Small intestine (tissue), 7 donors: ENCODE data around the gene ADIPOR2. TPM values are rescaled to one million over a fixed set of nuclear protein-coding genes. Genes with fewer than 3 reads are reported as not detected.

ENCODE experiments used
- DNase-seq, 2 donors: peaks; one replicate each; pipeline versions ENCODE4 v3.0.0 to v3.0.0-alpha.2; 2013
- FAIRE-seq: peaks from 2 replicates; lab custom pipeline; 2012; peaks lifted over from hg19 to GRCh38; lab: Jason Lieb, UNC
- H3K27ac ChIP-seq, 3 donors: one replicate each; pipeline ENCODE4 v1.5.1; 2013; ENCODE audit warnings: low read length in 2 of 3, mild to moderate bottlenecking in 2 of 3, control low read depth in 1 of 3, inconsistent platforms in 1 of 3, low read depth in 1 of 3, moderate library complexity in 1 of 3
- H3K27me3 ChIP-seq, 3 donors: one replicate each; pipeline ENCODE4 v1.6.1; 2013; ENCODE audit warnings: low read length in 3 of 3, inconsistent platforms in 1 of 3; ENCODE audit not compliant: control insufficient read depth in 3 of 3, insufficient read depth in 3 of 3
- H3K36me3 ChIP-seq, 3 donors: one replicate each; pipeline ENCODE4 v1.6.1; 2013; ENCODE audit warnings: low read length in 3 of 3, inconsistent platforms in 1 of 3, low read depth in 1 of 3, mild to moderate bottlenecking in 1 of 3, moderate library complexity in 1 of 3; ENCODE audit not compliant: control insufficient read depth in 3 of 3, insufficient read depth in 2 of 3
- H3K4me1 ChIP-seq, 3 donors: one replicate each; pipeline ENCODE4 v1.6.1; 2013; ENCODE audit warnings: low read length in 2 of 3, inconsistent platforms in 1 of 3, low read depth in 1 of 3, mild to moderate bottlenecking in 1 of 3, moderate library complexity in 1 of 3; ENCODE audit not compliant: control insufficient read depth in 3 of 3, insufficient read depth in 2 of 3
- H3K4me3 ChIP-seq, 3 donors: one replicate each; pipeline ENCODE4 v1.5.1; 2013; ENCODE audit warnings: low read length in 3 of 3, control low read depth in 1 of 3, inconsistent platforms in 1 of 3, low read depth in 1 of 3, mild to moderate bottlenecking in 1 of 3, moderate library complexity in 1 of 3
- H3K9me3 ChIP-seq, 2 donors: one replicate each; pipeline ENCODE4 v1.6.1; 2013; ENCODE audit warnings: low read depth in 1 of 2, low read length in 1 of 2; ENCODE audit not compliant: control insufficient read depth in 2 of 2, insufficient read depth in 1 of 2
- WGBS, 3 donors: extraction: QIAGEN DNeasy Blood & Tissue Kit; methylation state at CpG; one replicate each; pipeline ENCODE4 v1.1.7; 2013; 5-methylcytosine and 5-hydroxymethylcytosine counted together
- polyA plus RNA-seq, 4 donors: library from polyadenylated mRNA; stranded (reverse) in 3 of 4; unstranded in 1 of 4; fragments of 200-250 nt in 3 of 4; fragments of 120-200 nt in 1 of 4; gene quantifications; one replicate each; pipeline versions ENCODE4 v1.2.1 to v1.2.3, GENCODE V29; 2013
- donor health status: healthy with polysubstance abuse.
- donor health status: control.
- donor health status: control.
- donor health status: Bipolar disorder and iron deficiency.
- donor health status: healthy.

ADIPOR2 gene
- polyA plus RNA-seq, 4 donors, result 35.6 to 57.3 (median 48.9) TPM

DNA sequence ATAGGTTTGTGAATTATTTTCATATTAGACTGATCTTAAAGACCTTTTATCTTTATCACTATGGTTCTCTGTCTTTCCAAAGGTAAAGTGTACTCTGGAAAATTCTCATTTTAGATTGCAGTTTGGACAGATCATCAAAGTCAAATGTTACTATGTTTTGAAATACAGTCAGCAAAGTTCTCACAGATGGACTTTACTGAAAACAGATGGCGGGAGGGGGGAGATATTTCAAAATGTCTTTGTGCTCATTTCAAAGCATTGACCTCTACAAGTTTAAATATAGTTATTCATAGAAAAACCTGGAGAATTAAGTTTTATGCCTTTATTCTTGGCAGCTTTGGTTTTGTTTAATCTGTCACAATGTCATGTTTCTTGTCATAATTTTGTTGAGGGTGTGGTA lies 77.7 kb downstream of the ADIPOR2 start:
- Histone ChIP-seq H3K36me3 (peaks cover 0 to 11% (median 0%) of the 10 kb centered on the region in 3 donors), H3K4me3 (no peak overlapping the region), H3K9me3 (no peaks in the 10 kb centered on the region), H3K4me1 (peaks cover 0 to 2% (median 0%) of the 10 kb centered on the region in 3 donors), H3K27me3 (no peaks in the 10 kb centered on the region), H3K27ac (no peak overlapping the region)
- 94 to 97% (median 96%) methylated on average over 1 of the region's 1 CpG for WGBS, 3 donors
- no peak for DNase-seq
- no peak for FAIRE-seq

DNA sequence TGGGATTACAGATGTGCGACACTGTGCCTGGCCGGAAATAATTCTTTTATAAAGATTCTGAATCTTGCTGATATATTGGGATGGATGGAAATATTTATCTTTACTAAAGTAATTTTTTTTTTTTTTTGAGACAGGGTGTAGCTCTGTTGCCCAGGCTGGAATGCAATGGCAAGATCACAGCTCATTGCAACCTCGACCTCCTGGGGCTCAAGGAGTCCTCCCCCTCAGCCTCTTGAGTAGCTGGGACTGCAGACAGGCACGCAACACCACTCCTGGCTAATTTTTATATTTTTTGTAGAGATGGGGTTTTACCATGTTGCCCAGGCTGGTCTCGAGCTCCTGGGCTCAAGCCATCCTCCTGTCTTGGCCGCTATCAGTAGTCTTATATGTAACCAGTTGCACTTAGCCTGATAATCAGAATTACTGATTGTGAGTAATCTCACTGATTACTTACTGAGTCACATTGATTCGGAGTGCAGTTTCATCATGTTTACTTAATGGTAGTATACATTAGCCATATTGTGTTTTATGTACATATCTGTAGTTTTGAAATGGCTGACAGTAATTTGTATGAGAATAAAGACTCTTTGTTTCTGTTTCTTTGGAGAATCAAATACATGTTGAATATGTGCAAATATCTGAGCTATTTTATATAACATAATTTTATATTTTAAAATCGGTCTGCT lies 79.1 kb downstream of the ADIPOR2 start:
- Histone ChIP-seq H3K27ac (no peak overlapping the region), H3K4me3 (no peak overlapping the region), H3K27me3 (no peaks in the 10 kb centered on the region), H3K36me3 (peaks cover 0 to 9% (median 0%) of the 10 kb centered on the region in 3 donors), H3K4me1 (peaks cover 0 to 2% (median 0%) of the 10 kb centered on the region in 3 donors), H3K9me3 (no peaks in the 10 kb centered on the region)
- 56 to 78% (median 70%) methylated on average over 8 of the region's 8 CpGs for WGBS, 3 donors
- FAIRE-seq, result peak; percentile 10
- peak in 1 of 2 donors; percentile 77 for DNase-seq

DNA sequence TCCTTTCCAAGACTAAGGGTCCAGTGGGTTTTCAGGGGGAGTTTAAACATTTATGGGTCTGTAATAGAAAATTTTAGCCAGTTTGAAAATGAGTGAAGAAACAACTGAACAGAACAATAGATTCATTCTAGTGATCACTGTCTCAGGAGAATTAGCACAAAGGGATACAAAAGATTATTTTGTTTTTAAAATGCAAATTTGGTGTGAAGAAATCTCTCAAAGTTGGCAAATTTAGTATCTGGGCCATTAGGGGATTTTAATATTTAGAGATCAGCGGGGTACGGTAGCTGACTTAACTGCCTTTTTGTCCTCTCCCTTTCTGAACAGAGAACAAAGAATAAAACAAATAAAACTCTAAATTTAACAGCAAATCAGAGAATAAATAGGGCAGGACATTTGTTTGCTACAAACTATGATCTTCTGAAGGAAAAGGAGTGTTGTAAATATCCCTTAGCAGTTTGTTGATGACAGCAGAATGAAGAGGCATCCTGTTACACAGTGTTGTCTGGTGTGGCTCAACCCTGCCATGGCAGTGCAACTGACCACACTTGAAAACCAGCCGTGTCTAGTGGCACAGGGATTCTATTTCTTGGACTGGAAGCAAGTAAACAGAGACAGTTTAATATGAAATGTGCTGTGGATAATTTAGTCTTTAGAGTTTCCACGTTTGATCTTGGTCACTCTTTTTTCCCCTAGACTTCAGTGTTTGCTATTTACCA lies 83.2 kb downstream of the ADIPOR2 start:
- no peaks in the 10 kb centered on the region for H3K9me3 ChIP-seq
- WGBS, 3 donors, result 79 to 86% (median 85%) methylated on average over 4 of the region's 4 CpGs
- DNase-seq, result no peak
- no peak overlapping the region for H3K27ac ChIP-seq
- H3K4me1 ChIP-seq, result peaks cover 0 to 4% (median 0%) of the 10 kb centered on the region in 3 donors
- no peaks in the 10 kb centered on the region for H3K27me3 ChIP-seq
- H3K36me3 ChIP-seq, result peaks cover 2 to 9% (median 4%) of the 10 kb centered on the region in 3 donors
- H3K4me3 ChIP-seq, result no peak overlapping the region
- no peak for FAIRE-seq

DNA sequence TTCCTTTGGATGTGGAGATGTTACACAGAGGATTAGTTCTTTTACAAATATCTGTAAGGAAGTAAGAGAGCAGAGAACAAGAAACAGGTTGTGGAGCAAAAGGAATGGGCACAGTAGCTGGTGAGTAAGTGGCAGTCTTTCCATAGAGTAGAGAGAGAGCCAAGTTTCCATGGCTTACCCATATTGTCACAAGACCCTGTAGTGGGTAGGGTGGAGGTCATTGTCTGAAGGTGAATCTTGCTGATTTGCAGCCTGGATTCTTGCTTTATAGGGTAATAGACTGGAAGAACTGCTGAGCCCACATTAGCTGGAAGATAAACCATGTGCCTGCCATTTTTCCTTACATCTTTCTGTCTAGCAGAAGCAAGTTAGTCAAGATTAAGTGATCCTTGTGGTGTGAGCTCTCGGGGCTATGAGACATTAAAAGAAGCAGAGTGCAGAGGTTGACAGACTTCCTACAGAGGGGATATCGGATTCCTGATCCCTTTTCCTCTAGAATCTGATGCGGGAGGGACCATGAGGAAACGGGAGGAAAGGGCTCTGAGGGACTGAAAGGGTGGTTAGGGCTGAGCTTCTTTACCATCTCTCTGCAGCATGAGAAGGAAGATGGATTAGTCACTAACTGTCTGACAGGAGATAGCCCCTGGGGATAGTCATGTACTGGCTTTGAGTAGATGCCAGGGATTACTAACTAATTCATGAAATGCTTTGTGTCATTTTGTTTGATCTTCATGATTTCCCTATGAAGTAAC lies 85.5 kb downstream of the ADIPOR2 start:
- no peak overlapping the region for H3K4me3 ChIP-seq
- H3K27me3 ChIP-seq, result no peaks in the 10 kb centered on the region
- FAIRE-seq (no peak), DNase-seq (no peak)
- H3K27ac ChIP-seq, result no peak overlapping the region
- no peaks in the 10 kb centered on the region for H3K9me3 ChIP-seq
- peaks cover 0 to 4% (median 0%) of the 10 kb centered on the region in 3 donors for H3K4me1 ChIP-seq
- peaks cover 2 to 10% (median 2%) of the 10 kb centered on the region in 3 donors for H3K36me3 ChIP-seq
- WGBS, 3 donors, result 84 to 91% (median 85%) methylated on average over 4 of the region's 4 CpGs

DNA sequence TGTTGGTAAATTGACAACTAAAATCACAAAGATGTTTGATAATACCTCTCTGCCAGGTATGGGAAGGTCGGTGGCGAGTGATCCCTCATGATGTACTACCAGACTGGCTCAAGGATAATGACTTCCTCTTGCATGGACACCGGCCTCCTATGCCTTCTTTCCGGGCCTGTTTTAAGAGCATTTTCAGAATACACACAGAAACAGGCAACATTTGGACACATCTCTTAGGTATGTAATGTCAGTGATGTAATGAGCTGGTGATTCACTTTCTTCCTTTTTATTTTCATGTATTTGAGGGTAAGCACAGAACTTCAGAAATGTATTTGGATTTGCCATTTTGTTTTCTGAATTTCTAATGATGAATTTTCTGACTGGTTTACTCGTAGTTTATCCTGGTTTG lies 86.9 kb downstream of the ADIPOR2 start:
- Histone ChIP-seq H3K36me3 (peaks cover 2 to 10% (median 4%) of the 10 kb centered on the region in 3 donors), H3K27ac (no peak overlapping the region), H3K9me3 (no peaks in the 10 kb centered on the region), H3K4me1 (peaks cover 0 to 4% (median 0%) of the 10 kb centered on the region in 3 donors), H3K4me3 (no peak overlapping the region), H3K27me3 (no peaks in the 10 kb centered on the region)
- DNase-seq (no peak), FAIRE-seq (no peak)
- WGBS, 3 donors, result 95 to 97% (median 96%) methylated on average over 5 of the region's 5 CpGs

DNA sequence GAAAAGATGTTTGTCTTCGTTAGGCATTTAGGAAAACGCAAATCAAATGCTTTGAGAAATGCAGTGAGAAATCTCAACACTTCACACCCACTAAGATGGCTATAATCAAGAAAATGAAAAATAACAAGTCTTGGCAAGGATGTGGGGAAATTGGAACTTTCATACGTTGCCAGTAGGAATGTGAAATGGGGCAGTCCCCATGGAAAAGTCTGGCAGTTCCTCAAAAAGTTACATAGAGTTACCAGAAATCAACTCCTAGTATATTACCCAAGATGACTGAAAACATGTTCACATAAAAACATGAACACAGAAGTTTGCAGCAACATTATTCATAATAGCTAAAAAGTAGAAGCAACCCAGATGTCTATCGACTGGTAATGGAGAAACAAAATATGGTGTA lies 88.0 kb downstream of the ADIPOR2 start:
- DNase-seq (no peak), FAIRE-seq (no peak)
- 87 to 97% (median 94%) methylated on average over 4 of the region's 4 CpGs for WGBS, 3 donors
- peaks cover 4 to 10% (median 10%) of the 10 kb centered on the region in 3 donors for H3K36me3 ChIP-seq
- H3K4me1 ChIP-seq, result peaks cover 0 to 4% (median 0%) of the 10 kb centered on the region in 3 donors
- no peak overlapping the region for H3K27ac ChIP-seq
- H3K9me3 ChIP-seq, result no peaks in the 10 kb centered on the region
- no peak overlapping the region for H3K4me3 ChIP-seq
- H3K27me3 ChIP-seq, result no peaks in the 10 kb centered on the region

DNA sequence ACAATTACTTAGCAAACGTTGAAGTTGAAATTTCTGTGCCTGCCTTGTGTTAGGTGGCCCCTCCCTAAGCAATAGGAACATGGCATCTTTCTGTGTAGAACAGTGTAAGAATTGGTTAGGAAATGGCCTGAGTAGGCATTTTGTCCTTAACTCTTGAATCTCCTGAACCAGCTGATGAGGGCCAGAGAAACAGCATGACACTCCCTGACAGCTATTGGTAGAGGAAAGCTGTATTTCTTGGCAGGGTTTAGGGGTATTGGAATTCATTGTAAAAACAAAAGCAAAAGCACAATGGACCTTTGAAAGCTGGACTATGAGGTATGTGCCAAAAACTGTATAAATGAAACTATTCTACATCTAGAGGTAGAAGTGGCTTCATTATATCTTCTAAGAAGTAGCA lies 88.9 kb downstream of the ADIPOR2 start:
- H3K9me3 ChIP-seq, result no peaks in the 10 kb centered on the region
- WGBS, 3 donors, result 39 to 65% (median 51%) methylated on average over 1 of the region's 1 CpG
- no peaks in the 10 kb centered on the region for H3K27me3 ChIP-seq
- FAIRE-seq (no peak), DNase-seq (no peak)
- peaks cover 4 to 11% (median 10%) of the 10 kb centered on the region in 3 donors for H3K36me3 ChIP-seq
- peaks cover 0 to 4% (median 0%) of the 10 kb centered on the region in 3 donors for H3K4me1 ChIP-seq
- no peak overlapping the region for H3K4me3 ChIP-seq
- no peak overlapping the region for H3K27ac ChIP-seq

DNA sequence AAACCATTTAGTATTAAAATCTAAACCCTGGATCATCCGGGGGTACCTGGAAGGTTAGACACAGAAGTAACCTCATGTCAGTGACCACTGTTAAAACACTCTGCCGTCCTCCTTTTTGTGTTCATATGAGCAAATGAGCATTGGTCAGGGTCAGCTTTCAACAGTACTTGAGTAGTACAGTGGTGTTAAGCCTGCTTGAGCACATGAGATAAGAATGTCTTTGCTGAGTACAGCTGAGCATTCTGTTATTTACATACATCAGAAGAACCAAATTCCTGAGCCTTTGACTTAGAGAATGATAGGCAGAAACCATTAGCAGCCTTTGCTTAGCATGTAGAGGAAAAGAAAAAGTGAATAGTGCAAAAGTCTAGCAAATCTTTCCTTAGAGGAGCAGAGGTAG lies 90.9 kb downstream of the ADIPOR2 start:
- peaks cover 8 to 19% (median 14%) of the 10 kb centered on the region in 3 donors for H3K36me3 ChIP-seq
- H3K27ac ChIP-seq, result no peak overlapping the region
- DNase-seq, result no peak
- 43 to 62% (median 53%) methylated on average over 2 of the region's 2 CpGs for WGBS, 3 donors
- H3K9me3 ChIP-seq, result no peaks in the 10 kb centered on the region
- no peaks in the 10 kb centered on the region for H3K4me1 ChIP-seq
- no peak for FAIRE-seq
- H3K27me3 ChIP-seq, result no peaks in the 10 kb centered on the region
- H3K4me3 ChIP-seq, result no peak overlapping the region
